ENCODE measurements around the gene EPHA10.

Gene EPHA10

GRCh38 chr1:37728416-37728815, 36.5 kb downstream of the EPHA10 start:
- CTCF ChIA-PET = no interaction called here
- Histone ChIP-seq H3K27ac (ENCODE audit: extremely low read depth, low read depth, low read length) (no peak overlapping the region), H3K9me3 (ENCODE audit: control insufficient read depth, insufficient read depth, low read depth, low read length) (no peaks in the 10 kb centered on the region), H3K4me1 (ENCODE audit: control insufficient read depth, insufficient read depth, low read length) (no peaks in the 10 kb centered on the region), H3K4me3 (ENCODE audit: low read depth, low read length) (no peak overlapping the region), H3K36me3 (ENCODE audit: control insufficient read depth in 2 of 2, insufficient read depth in 1 of 2, low read length in 2 of 2) (no peaks in the 10 kb centered on the region)
- TF ChIP-seq ZNF140 (tag by site-specific recombination; IDR thresholded peaks at IDR 0.05) (no peak), ZNF292 (tag by site-specific recombination; IDR thresholded peaks at IDR 0.05; ENCODE audit: borderline replicate concordance, low read depth) (no peak), PRDM1 (tag by site-specific recombination; IDR thresholded peaks at IDR 0.05) (0 out of 2 replicates have a peak, but pooled peaks have one; percentile 0), ZNF169 (tag by site-specific recombination; IDR thresholded peaks at IDR 0.05) (no peak)
- POLR2A ChIA-PET = no interaction called here

DNA sequence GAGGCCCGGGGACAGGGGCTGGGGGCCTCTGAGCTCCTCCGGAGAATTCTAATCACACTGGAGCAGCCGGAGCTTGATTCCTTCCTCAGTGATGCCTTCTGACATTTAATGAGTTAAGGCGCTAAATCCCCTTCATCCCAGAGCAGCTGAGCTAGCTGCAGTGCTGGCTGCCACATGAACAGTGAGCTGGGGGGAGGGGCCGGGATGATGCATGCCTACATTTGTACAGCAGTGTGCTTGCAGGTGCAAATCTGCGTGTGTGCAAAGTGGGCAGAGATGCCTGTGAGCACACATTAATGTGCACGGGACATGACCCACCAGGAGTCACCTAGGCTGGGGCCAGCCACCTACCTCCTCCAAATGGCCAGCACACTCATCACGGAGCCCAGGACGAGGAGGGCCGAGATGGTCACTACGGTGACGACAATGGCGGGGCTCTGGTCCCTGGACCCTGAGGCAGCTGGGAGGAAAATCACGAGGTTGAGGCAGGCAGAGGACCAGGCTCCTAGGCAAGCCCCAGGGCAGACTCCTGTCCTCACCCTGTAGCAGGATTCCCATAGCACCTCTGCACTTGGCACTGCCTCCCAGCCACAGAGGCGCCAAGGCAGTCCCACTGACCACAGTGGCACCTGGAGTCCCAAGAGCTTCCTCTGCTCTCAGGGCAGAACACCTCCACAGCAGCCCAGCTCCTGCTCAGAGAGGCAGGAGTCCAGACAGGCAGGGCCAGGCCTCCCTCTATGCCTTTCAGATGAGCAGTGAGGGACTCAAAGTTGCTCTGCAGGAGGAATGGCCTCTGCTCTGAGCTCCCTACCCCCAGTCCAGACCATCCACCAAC, 38.0 kb downstream of the EPHA10 start:
- Histone ChIP-seq H3K36me3 (ENCODE audit: control insufficient read depth in 2 of 2, insufficient read depth in 1 of 2, low read length in 2 of 2) (no peaks in the 10 kb centered on the region), H3K4me3 (ENCODE audit: low read depth, low read length) (no peak overlapping the region), H3K4me1 (ENCODE audit: control insufficient read depth, insufficient read depth, low read length) (no peaks in the 10 kb centered on the region), H3K27ac (ENCODE audit: extremely low read depth, low read depth, low read length) (no peak overlapping the region), H3K9me3 (ENCODE audit: control insufficient read depth, insufficient read depth, low read depth, low read length) (no peaks in the 10 kb centered on the region)
- ChIA-PET POLR2A (no interaction called here), CTCF (interaction anchor here (0.6 to 0.7 kb wide), 2 partner anchors 9 to 11 kb away, joined by 3 to 4 read pairs; no protein-coding TSS in a partner anchor)
- TF ChIP-seq BCL11A (tag by site-specific recombination; IDR thresholded peaks at IDR 0.05; ENCODE audit: low read depth) (no peak), OSR2 (tag by site-specific recombination; IDR thresholded peaks at IDR 0.05) (no peak), ZNF626 (tag by site-specific recombination; IDR thresholded peaks at IDR 0.05) (no peak), ZNF214 (tag by site-specific recombination; IDR thresholded peaks at IDR 0.05; ENCODE audit: borderline replicate concordance) (no peak), ZNF2 (tag by site-specific recombination; IDR thresholded peaks at IDR 0.05) (no peak), SALL2 (tag by site-specific recombination; IDR thresholded peaks at IDR 0.05; ENCODE audit: borderline replicate concordance) (no peak), OVOL3 (tag by site-specific recombination; IDR thresholded peaks at IDR 0.05) (no peak), ZNF23 (tag by site-specific recombination; IDR thresholded peaks at IDR 0.05; ENCODE audit: borderline replicate concordance) (no peak), ZNF341 (tag by site-specific recombination; IDR thresholded peaks at IDR 0.05; ENCODE audit: low read depth) (no peak), MYNN (tag by site-specific recombination; IDR thresholded peaks at IDR 0.05; ENCODE audit: borderline replicate concordance) (no peak)

DNA sequence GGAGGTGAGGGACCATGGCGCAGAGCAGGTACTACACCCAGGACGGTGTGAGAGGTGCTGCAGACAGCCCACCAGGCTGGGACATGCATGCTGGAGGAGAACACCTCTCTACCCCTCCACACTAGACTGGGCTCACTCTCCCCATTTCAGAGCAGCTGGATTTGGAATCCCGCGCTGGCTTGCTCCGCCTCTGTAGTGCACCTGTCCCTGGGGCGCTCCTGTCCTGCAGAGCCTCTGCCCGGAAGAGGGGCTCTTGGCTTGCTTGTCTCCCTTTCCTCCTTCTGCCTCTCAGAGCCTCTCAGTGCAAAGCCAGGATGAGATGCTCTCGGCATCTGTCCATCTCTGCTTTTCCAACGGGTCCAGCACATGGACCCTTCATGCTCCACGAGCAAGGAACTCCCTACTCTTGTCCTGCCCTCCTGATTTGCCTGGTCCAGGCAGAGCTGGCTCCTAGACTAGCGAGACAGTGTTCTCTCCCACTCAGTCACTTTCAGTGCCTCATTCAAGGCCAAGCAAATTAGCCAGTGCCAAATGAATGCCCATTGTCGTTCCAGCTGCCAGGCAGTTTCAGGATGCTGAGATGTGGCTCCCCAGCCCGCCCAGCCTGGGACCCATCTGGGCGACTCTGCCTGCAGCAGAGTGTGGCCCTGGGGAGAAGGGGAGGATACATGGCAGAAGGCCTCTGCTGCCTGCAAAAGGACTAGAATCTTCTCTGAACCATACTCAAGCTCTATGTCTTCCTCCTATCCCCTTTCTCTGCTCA, 38.9 kb downstream of the EPHA10 start:
- TF ChIP-seq ZNF623 (tag by site-specific recombination; IDR thresholded peaks at IDR 0.05) = no peak
- no peaks in the 10 kb centered on the region for H3K36me3 ChIP-seq (ENCODE audit: control insufficient read depth in 2 of 2, insufficient read depth in 1 of 2, low read length in 2 of 2)
- H3K4me1 ChIP-seq (ENCODE audit: control insufficient read depth, insufficient read depth, low read length) = no peaks in the 10 kb centered on the region
- no peak overlapping the region for H3K4me3 ChIP-seq (ENCODE audit: low read depth, low read length)
- ChIA-PET POLR2A (no interaction called here), CTCF (no interaction called here)
- H3K27ac ChIP-seq (ENCODE audit: extremely low read depth, low read depth, low read length) = no peak overlapping the region
- no peaks in the 10 kb centered on the region for H3K9me3 ChIP-seq (ENCODE audit: control insufficient read depth, insufficient read depth, low read depth, low read length)

- TF ChIP-seq ZNF843 (tag by site-specific recombination; IDR thresholded peaks at IDR 0.05) (no peak), ZNF302 (tag by site-specific recombination; IDR thresholded peaks at IDR 0.05; ENCODE audit: low read depth) (no peak), ZNF10 (tag by site-specific recombination; IDR thresholded peaks at IDR 0.05) (no peak), ZNF792 (tag by site-specific recombination; IDR thresholded peaks at IDR 0.05) (no peak), GLIS2 (tag by site-specific recombination; IDR thresholded peaks at IDR 0.05) (no peak), ZFP3 (tag by site-specific recombination; IDR thresholded peaks at IDR 0.05; ENCODE audit: low read depth) (no peak), ZNF155 (tag by site-specific recombination; IDR thresholded peaks at IDR 0.05) (no peak)
- Histone ChIP-seq H3K4me1 (ENCODE audit: control insufficient read depth, insufficient read depth, low read length) (no peaks in the 10 kb centered on the region), H3K9me3 (ENCODE audit: control insufficient read depth, insufficient read depth, low read depth, low read length) (no peaks in the 10 kb centered on the region), H3K36me3 (ENCODE audit: control insufficient read depth in 2 of 2, insufficient read depth in 1 of 2, low read length in 2 of 2) (no peaks in the 10 kb centered on the region), H3K27ac (ENCODE audit: extremely low read depth, low read depth, low read length) (no peak overlapping the region), H3K4me3 (ENCODE audit: low read depth, low read length) (no peak overlapping the region)
- POLR2A ChIA-PET = no interaction called here
- CTCF ChIA-PET = no interaction called here
These were observed 40.3 kb downstream of the EPHA10 start for GRCh38 chr1:37724575-37724974.
